NB4 (cell line): Measurements from ENCODE around the gene TRIM2.

Source experiments
- MYC ChIP-seq: IDR thresholded peaks from 2 replicates; pipeline ENCODE4 v1.6.1; 2011; ENCODE audit warnings: low read depth, low read length
- POLR2A ChIP-seq: IDR thresholded peaks from 2 replicates; pipeline ENCODE4 v1.6.1; 2011; ENCODE audit warnings: mild to moderate bottlenecking; ENCODE audit not compliant: insufficient read length; ENCODE audit errors: extremely low read depth
- TF ChIP-seq, protein P1 (sequence below): IDR thresholded peaks from one replicate; pipeline ENCODE4 v1.5.1; 2012; ENCODE audit warnings: low read depth, low read length
- TF ChIP-seq, protein P2 (sequence below): IDR thresholded peaks from 2 replicates; pipeline ENCODE4 v1.6.1; 2011; ENCODE audit warnings: low read depth, low read length

DNA sequence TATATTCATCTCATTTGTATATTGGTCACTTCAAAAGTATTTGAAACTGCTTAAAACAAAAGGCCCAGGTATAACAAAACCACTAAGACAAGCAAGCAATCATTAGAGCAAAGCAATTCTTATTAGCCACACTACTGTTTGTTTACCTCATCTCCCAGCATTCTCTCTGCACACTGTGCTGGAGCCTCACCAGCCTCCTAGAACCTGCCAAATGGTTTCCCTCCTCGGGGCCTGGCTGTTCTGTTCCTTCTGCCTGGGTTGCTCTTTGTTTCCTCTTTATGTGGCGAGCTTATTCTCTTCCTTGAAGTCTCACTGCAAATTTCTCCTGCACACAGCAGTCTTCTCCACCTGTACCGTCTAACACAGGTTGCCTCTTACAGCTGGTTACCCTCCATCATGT, 72.7 kb downstream of the TRIM2 start:
- TF ChIP-seq POLR2A (no peak), MYC (no peak)
- TF ChIP-seq, protein P1, sequence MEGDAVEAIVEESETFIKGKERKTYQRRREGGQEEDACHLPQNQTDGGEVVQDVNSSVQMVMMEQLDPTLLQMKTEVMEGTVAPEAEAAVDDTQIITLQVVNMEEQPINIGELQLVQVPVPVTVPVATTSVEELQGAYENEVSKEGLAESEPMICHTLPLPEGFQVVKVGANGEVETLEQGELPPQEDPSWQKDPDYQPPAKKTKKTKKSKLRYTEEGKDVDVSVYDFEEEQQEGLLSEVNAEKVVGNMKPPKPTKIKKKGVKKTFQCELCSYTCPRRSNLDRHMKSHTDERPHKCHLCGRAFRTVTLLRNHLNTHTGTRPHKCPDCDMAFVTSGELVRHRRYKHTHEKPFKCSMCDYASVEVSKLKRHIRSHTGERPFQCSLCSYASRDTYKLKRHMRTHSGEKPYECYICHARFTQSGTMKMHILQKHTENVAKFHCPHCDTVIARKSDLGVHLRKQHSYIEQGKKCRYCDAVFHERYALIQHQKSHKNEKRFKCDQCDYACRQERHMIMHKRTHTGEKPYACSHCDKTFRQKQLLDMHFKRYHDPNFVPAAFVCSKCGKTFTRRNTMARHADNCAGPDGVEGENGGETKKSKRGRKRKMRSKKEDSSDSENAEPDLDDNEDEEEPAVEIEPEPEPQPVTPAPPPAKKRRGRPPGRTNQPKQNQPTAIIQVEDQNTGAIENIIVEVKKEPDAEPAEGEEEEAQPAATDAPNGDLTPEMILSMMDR = no peak
- TF ChIP-seq, protein P2, sequence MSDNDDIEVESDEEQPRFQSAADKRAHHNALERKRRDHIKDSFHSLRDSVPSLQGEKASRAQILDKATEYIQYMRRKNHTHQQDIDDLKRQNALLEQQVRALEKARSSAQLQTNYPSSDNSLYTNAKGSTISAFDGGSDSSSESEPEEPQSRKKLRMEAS = no peak
